Motor neuron (in vitro differentiated cells): Measurements from ENCODE around the gene SDK2. TPM values are rescaled to one million over a fixed set of nuclear protein-coding genes. Genes with fewer than 3 reads are reported as not detected.

ENCODE experiments used
- ATAC-seq, 8 experiments: fragments of 200-7000 bp; cut with Tn5 transposase; replicated peaks in 6 of 8; 2 replicates each; pipeline ENCODE4 v1.8.0; 2021; ENCODE audit warnings: mild to moderate bottlenecking in 8 of 8, moderate library complexity in 8 of 8
- H3K27ac ChIP-seq, 2 donors: fragments of 250-450 bp; sonication (Bioruptor Pico); 2 replicates each; pipeline ENCODE4 v1.9.0; 2021; ENCODE audit warnings: antibody characterized with exemption in 2 of 2, mild to moderate bottlenecking in 2 of 2, moderate library complexity in 1 of 2
- H3K4me1 ChIP-seq, 2 donors: fragments of 250-450 bp; sonication (Bioruptor Pico); replicated peaks in 1 of 2; 2 replicates each; pipeline ENCODE4 v1.6.1; 2021; ENCODE audit warnings: antibody characterized with exemption in 2 of 2, mild to moderate bottlenecking in 2 of 2, moderate library complexity in 1 of 2
- H3K4me3 ChIP-seq, 5 donors: fragments of 250-450 bp; sonication (Bioruptor Pico); 2 replicates each; pipeline ENCODE4 v1.9.0; 2021; ENCODE audit warnings: antibody characterized with exemption in 5 of 5, mild to moderate bottlenecking in 5 of 5, moderate library complexity in 4 of 5
- WGBS, 10 experiments: fragments of 450-650 bp; shearing (Covaris generic); methylation state at CpG; one replicate each; pipeline ENCODE4 v1.0.0; 2022; 5-methylcytosine and 5-hydroxymethylcytosine counted together
- in situ Hi-C, 9 experiments: fragments of 400-800 bp; cut with MboI; loops; one replicate each; pipeline ENCODE4 v1.15.0; 2021; ENCODE audit warnings: low sequenced_read_pairs in 9 of 9, low pct_unique_long_range_greater_than_20kb in 2 of 9; ENCODE audit not compliant: unreplicated experiment in 9 of 9
- total RNA-seq, 8 experiments: library from RNA; unstranded; fragments of 300-600 nt; gene quantifications; 2 replicates each; pipeline versions ENCODE4 v1.2.3 to v1.2.4, GENCODE V29; 2022

The SDK2 gene
- total RNA-seq, 8 experiments from 2014 or later, result 0.59 to 22.0 (median 10.7) TPM

GRCh38 chr17:73285603-73285908, 358.7 kb downstream of the SDK2 start:
- H3K27ac ChIP-seq, result peak overlapping the region in 1 of 2 donors; percentile 56
- H3K4me1 ChIP-seq, result peaks cover 42 to 52% of the 10 kb centered on the region in 2 donors
- ATAC-seq, result peak in 2 of 8 experiments; percentile 16 to 25
- in situ Hi-C loops, result no loop called here
- H3K4me3 ChIP-seq, result no peak overlapping the region
- no CpG with 5 or more reads among the region's 15 CpGs for WGBS, 10 experiments

GRCh38 chr17:73284906-73285602, 359.2 kb downstream of the SDK2 start:
- Histone ChIP-seq H3K4me1 (peaks cover 42 to 52% of the 10 kb centered on the region in 2 donors), H3K4me3 (no peak overlapping the region), H3K27ac (peak overlapping the region; percentile 42 to 56)
- peak in 4 of 8 experiments; percentile 3 to 18 (median 8) for ATAC-seq
- in situ Hi-C loops, result no loop called here
- 73 to 84% methylated on average over 3 to 6 of the region's 20 CpGs; no CpG with 5 or more reads in 8 of the 10 experiments for WGBS, 10 experiments
